Measurements from ENCODE around the gene ENPP3. TPM values are rescaled to one million over a fixed set of nuclear protein-coding genes. Genes with fewer than 3 reads are reported as not detected.

ENPP3 gene
- total RNA-seq, 1 experiment from 2014 or later = not detected

- ChIA-PET CTCF (interaction anchor here (0.6 kb wide), 1 partner anchor 444 kb away, joined by 3 read pairs; no protein-coding TSS in a partner anchor), POLR2A (no interaction called here)
- no peaks in the 10 kb centered on the region for H3K9me3 Mint-ChIP-seq
- no peak overlapping the region for H3K4me3 Mint-ChIP-seq
- ATAC-seq = no peak
- no peak overlapping the region for H3K27ac Mint-ChIP-seq
- no peak for TF ChIP-seq ZMAT4 (CRISPR knock-in tag; IDR thresholded peaks at IDR 0.05)
- TF ChIP-seq ZNF396 (CRISPR knock-in tag; IDR thresholded peaks at IDR 0.05; ENCODE audit: borderline replicate concordance) = no peak
- no peak for TF ChIP-seq GTF2I (CRISPR knock-in tag; conservative IDR thresholded peaks at IDR 0.05)
- no peak for TF ChIP-seq ZNF423 (CRISPR knock-in tag; IDR thresholded peaks at IDR 0.05)
- TF ChIP-seq TP53 (CRISPR knock-in tag; IDR thresholded peaks at IDR 0.05) = no peak
- no peak for TF ChIP-seq ZBTB21 (CRISPR knock-in tag; IDR thresholded peaks at IDR 0.05; ENCODE audit: borderline replicate concordance)
- TF ChIP-seq NR1H2 (CRISPR knock-in tag; IDR thresholded peaks at IDR 0.05) = no peak
- no peak for TF ChIP-seq FOXK1 (CRISPR knock-in tag; IDR thresholded peaks at IDR 0.05)
- TF ChIP-seq FOXJ3 (CRISPR knock-in tag; IDR thresholded peaks at IDR 0.05; ENCODE audit: borderline replicate concordance) = no peak
- TF ChIP-seq IRF1 (CRISPR knock-in tag; IDR thresholded peaks at IDR 0.05) = no peak
- TF ChIP-seq RELA (CRISPR knock-in tag; IDR thresholded peaks at IDR 0.05; ENCODE audit: borderline replicate concordance) = no peak
- no peak for TF ChIP-seq JUN (CRISPR knock-in tag; IDR thresholded peaks at IDR 0.05)
- no peak for TF ChIP-seq MLX (CRISPR knock-in tag; IDR thresholded peaks at IDR 0.05)
- no peak for TF ChIP-seq AR (CRISPR knock-in tag; IDR thresholded peaks at IDR 0.05)
- no peak for TF ChIP-seq E2F4 (CRISPR knock-in tag; IDR thresholded peaks at IDR 0.05; ENCODE audit: borderline replicate concordance, low read depth)
- no peak for TF ChIP-seq ZNF263 (CRISPR knock-in tag; IDR thresholded peaks at IDR 0.05; ENCODE audit: low read depth)
- no peak for TF ChIP-seq MXD4 (CRISPR knock-in tag; IDR thresholded peaks at IDR 0.05; ENCODE audit: borderline replicate concordance)
- TF ChIP-seq RORB (CRISPR knock-in tag; IDR thresholded peaks at IDR 0.05) = no peak
- TF ChIP-seq PRDM15 (CRISPR knock-in tag; IDR thresholded peaks at IDR 0.05) = no peak
- no peak for TF ChIP-seq ZNF671 (CRISPR knock-in tag; IDR thresholded peaks at IDR 0.05)
- H3K36me3 Mint-ChIP-seq = no peaks in the 10 kb centered on the region
- DNase-seq (ENCODE audit: low spot score) = no peak
- H3K27me3 Mint-ChIP-seq (ENCODE audit: low read depth) = peaks cover 51% of the 10 kb centered on the region
- peaks cover 6% of the 10 kb centered on the region; the same call in 1 of the 2 replicates for H3K4me1 Mint-ChIP-seq
Measured at GRCh38 chr6:131770776-131771175, 133.7 kb downstream of the ENPP3 start.

Measured in WTC11 (cell line).